Mononuclear cell (primary cell): ENCODE measurements around the gene KIF4A. TPM values are rescaled to one million over a fixed set of nuclear protein-coding genes. Genes with fewer than 3 reads are reported as not detected.
"Not testable (repeated sequence)": the region's sequence is repeated elsewhere in the genome, so short reads cannot be mapped to it uniquely, and the experiment has no call there.

Experiments
- H3K27me3 ChIP-seq: 2 replicates; pipeline ENCODE4 v1.6.0; 2011; ENCODE audit warnings: low read length, control low read depth; ENCODE audit not compliant: insufficient read depth
- H3K4me1 ChIP-seq: 2 replicates; pipeline ENCODE4 v1.5.1; 2011; ENCODE audit warnings: mild to moderate bottlenecking, low read length, control low read depth; ENCODE audit not compliant: insufficient read depth
- H3K4me3 ChIP-seq: 2 replicates; pipeline ENCODE4 v1.5.1; 2011; ENCODE audit warnings: mild to moderate bottlenecking, low read length, moderate library complexity
- H3K9me3 ChIP-seq: 2 replicates; pipeline ENCODE4 v1.5.1; 2011; ENCODE audit warnings: low read depth, mild to moderate bottlenecking, control low read depth, low read length
- total RNA-seq: library from RNA; depleted of rRNA; stranded (reverse); fragments of >200 nt; gene quantifications from one replicate; pipeline ENCODE4 v1.2.3, GENCODE V29; 2012

KIF4A gene
- total RNA-seq, 1 donor: 0.42 TPM

DNA sequence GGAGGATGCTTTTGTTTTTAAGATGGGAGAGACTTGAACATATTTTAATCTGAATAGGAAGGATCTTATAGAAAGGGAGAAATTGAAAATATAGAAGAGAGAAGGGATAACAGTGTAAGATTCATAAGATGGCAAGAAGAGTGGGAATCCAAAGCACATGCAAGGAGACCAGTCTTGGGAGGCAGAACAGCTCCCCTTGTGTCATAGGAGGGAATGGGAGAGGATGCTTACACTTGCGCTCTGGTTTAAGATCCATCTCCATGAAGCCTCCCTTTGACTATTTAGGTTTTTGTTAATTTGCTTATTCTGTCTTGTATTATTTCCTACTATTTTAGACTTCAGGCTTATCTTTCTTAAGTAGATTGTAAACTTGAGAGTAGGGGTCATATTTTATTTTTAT is 42.7 kb downstream of the KIF4A start:
- Histone ChIP-seq H3K27me3 (no peaks in the 10 kb centered on the region), H3K9me3 (no peaks in the 10 kb centered on the region), H3K4me1 (no peaks in the 10 kb centered on the region), H3K4me3 (no peak overlapping the region)

DNA sequence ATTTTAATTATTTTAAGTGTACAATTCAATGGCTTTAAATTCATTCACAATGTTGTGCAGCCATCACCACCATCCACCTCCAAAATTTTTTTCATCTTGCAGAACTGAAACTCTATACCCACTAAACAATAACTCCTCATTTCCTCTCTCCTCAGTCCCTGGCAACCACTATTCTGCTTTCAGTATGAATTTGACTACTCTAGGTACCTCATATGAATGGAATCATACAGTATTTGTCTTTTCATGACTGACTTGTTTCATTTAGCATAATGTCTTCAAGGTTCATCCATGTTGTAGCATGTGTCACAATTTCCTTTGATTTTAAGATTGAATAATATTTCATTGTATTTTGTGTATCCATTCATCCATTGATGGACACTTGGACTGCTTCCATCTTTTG is 46.9 kb downstream of the KIF4A start:
- no peaks in the 10 kb centered on the region for H3K9me3 ChIP-seq
- H3K4me3 ChIP-seq: no peak overlapping the region
- no peaks in the 10 kb centered on the region for H3K27me3 ChIP-seq
- no peaks in the 10 kb centered on the region for H3K4me1 ChIP-seq

DNA sequence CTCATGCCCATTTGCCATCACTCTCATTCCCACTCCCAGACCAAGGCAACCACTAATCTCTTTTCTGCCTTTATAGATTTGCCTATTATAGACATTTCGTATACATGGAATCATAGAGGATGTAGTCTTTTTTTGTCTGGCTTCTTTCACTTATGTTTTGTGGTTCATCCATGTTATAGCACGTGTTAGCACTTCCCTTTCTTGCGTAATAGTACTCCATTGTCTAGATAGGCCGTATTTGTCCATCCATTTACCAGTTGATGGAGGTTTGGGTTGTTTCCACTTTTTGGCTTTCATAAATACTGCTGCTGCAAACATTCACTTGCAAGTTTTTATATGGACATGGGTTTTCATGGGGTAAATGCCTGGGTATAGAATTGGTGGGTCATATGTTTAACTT is 48.4 kb downstream of the KIF4A start:
- no peaks in the 10 kb centered on the region for H3K27me3 ChIP-seq
- no peaks in the 10 kb centered on the region for H3K4me1 ChIP-seq
- H3K4me3 ChIP-seq: no peak overlapping the region
- H3K9me3 ChIP-seq: no peaks in the 10 kb centered on the region

DNA sequence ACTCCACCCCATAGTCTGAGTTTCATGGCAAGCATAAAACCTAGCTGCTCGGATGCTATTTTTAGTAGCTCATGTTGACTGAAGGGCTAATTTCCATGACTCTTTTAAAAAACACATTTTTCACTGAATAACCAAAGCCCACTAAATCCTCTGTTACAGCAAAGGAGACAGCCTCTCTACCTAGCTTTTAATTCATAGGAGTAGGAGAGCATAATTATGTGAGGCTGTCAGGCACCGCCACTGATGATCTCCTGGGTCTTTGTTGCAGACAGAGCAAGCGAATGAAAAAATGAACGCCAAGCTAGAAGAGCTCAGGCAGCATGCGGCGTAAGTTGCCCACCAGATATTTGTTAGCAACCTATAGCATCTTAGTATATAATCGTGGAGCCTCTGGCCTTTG is 53.5 kb downstream of the KIF4A start:
- Histone ChIP-seq H3K27me3 (no peaks in the 10 kb centered on the region), H3K4me3 (no peak overlapping the region)

DNA sequence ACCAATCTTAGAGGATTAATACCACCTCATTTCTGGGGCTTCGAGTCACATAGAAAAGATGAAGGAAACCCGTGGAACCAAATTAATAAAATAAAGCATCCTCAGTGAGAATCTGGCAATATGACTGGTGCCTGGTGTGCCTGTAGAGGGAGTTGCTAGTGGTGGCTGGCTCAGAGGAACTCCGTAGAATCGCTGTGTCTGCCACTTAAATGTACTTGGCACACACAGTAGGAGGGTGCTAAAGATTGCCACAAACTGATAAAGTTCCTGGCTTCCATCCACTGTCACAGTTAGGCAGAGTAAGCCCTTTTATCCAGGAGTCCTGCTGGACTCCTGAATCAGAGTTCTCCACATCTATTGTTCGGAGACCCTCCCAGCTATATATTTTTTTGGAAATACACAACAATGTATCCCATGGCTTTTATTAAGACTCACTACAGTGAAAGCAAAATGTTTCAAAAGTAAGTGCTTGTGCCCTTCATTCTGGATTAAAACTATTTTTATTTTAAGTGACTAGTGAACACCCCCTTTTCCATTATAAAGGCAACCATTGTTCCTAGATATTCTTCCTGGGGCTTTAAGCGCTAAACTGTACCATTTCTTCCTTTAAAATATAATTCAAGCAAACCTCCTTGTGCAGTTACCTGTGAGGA is 56.6 kb downstream of the KIF4A start:
- H3K4me3 ChIP-seq: no peak overlapping the region
- H3K4me1 ChIP-seq: no peaks in the 10 kb centered on the region
- H3K9me3 ChIP-seq: no peaks in the 10 kb centered on the region
- no peaks in the 10 kb centered on the region for H3K27me3 ChIP-seq

More for the DNA sequence above, 53.5 kb downstream of the KIF4A start:
- Histone ChIP-seq H3K4me1 (no peaks in the 10 kb centered on the region), H3K9me3 (no peaks in the 10 kb centered on the region)

DNA sequence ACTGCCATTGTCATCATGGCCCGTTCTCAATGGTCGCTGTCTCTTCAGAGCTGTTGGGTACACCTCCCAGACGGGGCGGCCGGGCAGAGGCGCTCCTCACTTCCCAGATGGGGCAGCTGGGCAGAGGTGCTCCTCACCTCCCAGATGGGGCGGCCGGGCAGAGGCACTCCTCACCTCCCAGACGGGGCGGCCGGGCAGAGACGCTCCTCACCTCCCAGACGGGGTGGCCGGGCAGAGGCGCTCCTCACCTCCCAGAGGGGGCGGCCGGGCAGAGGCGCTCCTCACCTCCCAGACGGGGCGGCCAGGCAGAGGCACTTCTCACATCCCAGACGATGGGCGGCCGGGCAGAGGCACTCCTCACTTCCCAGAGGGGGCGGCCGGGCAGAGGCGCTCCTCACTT is 58.9 kb downstream of the KIF4A start:
- H3K4me1 ChIP-seq, H3K9me3 ChIP-seq, H3K27me3 ChIP-seq, H3K4me3 ChIP-seq: not testable (repeated sequence)

DNA sequence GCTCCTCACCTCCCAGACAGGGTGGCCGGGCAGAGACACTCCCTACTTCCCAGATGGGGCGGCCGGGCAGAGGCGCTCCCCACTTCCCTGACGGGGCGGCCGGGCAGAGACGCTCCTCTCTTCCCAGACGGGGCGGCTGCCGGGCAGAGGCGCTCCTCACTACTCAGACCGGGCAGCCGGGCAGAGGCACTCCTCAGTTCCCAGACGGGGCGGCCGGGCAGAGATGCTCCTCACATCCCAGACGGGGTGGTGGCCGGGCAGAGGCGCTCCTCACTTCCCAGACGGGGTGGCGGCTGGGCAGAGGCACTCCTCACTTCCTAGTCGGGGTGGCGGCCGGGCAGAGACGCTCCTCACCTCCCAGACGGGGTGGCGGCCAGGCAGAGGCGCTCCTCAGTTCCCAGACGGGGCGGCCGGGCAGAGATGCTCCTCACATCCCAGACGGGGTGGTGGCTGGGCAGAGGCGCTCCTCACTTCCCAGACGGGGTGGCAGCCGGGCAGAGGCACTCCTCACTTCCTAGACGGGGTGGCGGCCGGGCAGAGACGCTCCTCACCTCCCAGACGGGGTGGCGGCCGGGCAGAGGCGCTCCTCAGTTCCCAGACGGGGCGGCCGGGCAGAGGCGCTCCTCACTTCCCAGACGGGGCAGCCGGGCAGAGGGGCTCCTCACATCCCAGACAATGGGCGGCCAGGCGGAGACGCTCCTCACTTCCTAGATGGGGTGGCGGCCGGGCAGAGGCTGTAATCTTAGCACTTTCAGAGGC is 59.6 kb downstream of the KIF4A start:
- H3K27me3 ChIP-seq, H3K4me3 ChIP-seq, H3K4me1 ChIP-seq, H3K9me3 ChIP-seq: not testable (repeated sequence)

DNA sequence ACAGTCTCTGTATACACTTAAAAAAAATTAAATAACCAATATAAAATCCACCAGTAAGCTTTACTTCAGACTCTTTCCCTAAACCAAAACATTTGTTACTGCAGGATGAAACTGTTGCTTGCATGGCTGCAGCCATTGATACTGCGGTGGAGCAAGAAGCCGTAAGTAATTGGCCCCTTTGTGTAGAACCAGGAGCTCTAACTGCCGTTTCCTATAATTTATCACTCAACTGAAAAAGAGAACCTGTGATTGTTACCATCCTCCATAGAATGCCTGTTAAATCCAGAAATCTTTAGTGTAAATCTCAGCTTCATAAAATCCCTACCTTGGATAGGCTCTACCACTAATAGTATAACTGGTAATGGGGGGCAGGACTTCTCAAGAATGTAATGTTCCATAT is 62.6 kb downstream of the KIF4A start:
- no peaks in the 10 kb centered on the region for H3K27me3 ChIP-seq
- H3K4me1 ChIP-seq: no peaks in the 10 kb centered on the region
- no peaks in the 10 kb centered on the region for H3K9me3 ChIP-seq
- no peak overlapping the region for H3K4me3 ChIP-seq

DNA sequence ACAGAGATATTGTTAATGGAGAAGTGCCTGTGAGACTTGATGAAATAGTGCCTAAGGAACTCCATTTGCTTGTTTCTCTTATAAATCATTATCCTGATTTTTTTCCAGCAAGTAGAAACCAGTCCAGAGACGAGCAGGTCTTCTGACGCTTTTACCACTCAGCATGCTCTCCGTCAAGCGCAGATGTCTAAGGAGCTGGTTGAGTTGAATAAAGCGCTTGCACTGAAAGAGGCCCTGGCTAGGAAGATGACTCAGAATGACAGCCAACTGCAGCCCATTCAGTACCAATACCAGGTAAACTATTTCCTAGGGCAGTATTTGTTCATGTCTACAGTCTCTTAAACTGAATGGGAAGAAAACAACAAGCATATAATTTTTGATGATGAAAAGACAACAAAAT is 63.6 kb downstream of the KIF4A start:
- H3K4me3 ChIP-seq: no peak overlapping the region
- no peaks in the 10 kb centered on the region for H3K27me3 ChIP-seq
- H3K9me3 ChIP-seq: no peaks in the 10 kb centered on the region
- H3K4me1 ChIP-seq: no peaks in the 10 kb centered on the region

DNA sequence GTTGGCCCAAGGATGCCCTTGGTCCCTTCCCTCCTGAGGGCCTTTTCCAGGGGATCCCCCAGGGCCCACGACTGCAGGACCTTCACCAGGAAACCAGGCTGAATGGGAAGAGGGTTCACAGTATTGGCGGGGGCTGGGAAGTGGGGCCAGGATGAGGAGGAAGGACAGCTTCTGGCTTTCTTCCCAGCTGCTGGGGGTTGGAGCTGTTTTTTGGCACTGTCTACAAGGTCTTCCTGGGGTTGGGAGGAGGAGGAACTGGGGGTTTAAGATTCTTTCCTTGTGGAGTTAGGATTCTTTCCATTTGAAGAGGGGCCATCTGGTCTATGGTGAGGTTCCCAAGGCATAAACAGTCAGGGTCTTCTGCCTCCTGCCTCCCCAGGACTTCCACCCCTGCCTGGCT is 64.8 kb downstream of the KIF4A start:
- Histone ChIP-seq H3K27me3 (no peaks in the 10 kb centered on the region), H3K4me3 (no peak overlapping the region), H3K9me3 (no peaks in the 10 kb centered on the region), H3K4me1 (no peaks in the 10 kb centered on the region)

DNA sequence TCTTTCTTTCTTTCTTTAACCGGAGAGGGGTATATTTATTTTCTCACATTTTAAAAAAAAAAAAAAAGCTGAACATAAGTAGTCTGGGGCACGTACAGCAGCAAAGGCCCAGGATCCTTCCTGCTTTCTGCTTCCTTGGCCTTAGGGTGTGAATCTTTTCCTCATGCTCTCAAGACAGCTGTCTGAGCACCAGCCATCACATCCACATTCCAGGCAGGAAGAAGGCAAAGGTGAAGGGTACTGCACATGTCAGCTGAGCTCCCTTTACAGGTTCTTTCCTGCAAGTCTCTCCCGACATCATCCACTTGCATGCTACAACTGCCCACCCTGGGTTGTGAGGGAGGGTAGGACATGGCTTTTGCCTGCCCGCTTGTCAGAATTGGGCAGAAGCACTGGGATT is 69.6 kb downstream of the KIF4A start:
- no peaks in the 10 kb centered on the region for H3K4me1 ChIP-seq
- no peak overlapping the region for H3K4me3 ChIP-seq

DNA sequence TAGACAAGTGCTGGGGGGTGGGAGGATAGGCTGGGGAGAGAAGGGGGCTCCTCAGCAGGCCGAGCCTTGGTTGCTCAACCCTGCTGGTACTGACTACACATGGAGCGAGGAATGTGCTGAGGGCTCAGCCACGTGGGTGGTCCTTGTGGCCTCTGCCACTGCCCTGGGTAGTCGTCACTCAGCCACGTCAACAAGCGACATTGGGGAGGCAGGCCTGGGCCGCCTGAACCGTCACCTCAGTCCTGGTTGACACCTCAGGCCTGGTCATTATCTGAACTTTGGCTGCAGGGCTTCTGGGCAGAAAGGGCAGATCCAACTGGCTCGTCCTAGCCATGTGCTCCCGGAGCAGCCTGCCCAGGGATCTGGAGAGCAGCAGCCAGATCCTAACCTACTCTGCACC is 70.5 kb downstream of the KIF4A start:
- Histone ChIP-seq H3K4me1 (no peaks in the 10 kb centered on the region), H3K27me3 (no peaks in the 10 kb centered on the region)

More for the DNA sequence above, 69.6 kb downstream of the KIF4A start:
- Histone ChIP-seq H3K9me3 (no peaks in the 10 kb centered on the region), H3K27me3 (no peaks in the 10 kb centered on the region)

DNA sequence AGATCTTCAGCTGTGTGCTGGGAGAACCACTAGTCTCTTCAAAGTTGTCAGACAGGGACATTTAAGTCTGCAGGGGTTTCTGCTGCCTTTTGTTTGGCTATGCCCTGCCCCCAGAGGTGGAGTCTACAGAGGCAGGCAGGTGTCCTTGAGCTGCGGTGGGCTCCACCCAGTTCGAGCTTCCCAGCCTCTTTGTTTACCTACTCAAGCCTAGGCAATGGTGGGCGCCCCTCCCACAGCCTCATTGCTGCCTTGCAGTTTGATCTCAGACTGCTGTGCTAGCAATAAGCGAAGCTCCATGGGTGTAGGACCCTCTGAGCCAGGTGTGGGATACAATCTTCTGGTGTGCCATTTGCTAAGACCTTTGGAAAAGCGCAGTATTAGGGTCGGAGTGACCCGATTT is 78.8 kb downstream of the KIF4A start:
- not testable (repeated sequence) for H3K27me3 ChIP-seq

More for the DNA sequence above, 70.5 kb downstream of the KIF4A start:
- H3K4me3 ChIP-seq: no peak overlapping the region
- H3K9me3 ChIP-seq: no peaks in the 10 kb centered on the region

DNA sequence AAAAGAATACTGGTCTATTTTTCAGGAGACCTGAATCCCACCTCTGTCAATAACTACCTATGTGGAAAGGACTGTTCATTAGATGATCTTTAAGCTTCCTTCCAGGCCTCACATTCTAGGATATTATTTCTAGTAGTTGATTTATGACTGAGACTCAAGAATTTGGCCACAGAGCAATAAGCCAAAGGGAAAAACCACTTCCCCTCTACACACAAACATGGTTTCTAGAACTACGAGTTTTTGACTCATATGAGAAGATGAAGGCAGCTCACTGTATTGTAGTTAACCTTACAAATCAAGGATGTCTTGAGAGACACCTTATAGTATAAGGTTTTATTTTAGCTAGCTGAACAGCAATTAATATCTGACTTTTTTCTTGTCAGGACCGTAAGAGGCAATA is 96.3 kb downstream of the KIF4A start:
- Histone ChIP-seq H3K9me3 (no peaks in the 10 kb centered on the region), H3K27me3 (no peaks in the 10 kb centered on the region), H3K4me3 (no peak overlapping the region), H3K4me1 (no peaks in the 10 kb centered on the region)

More for the DNA sequence above, 78.8 kb downstream of the KIF4A start:
- not testable (repeated sequence) for H3K9me3 ChIP-seq, H3K4me3 ChIP-seq, H3K4me1 ChIP-seq

DNA sequence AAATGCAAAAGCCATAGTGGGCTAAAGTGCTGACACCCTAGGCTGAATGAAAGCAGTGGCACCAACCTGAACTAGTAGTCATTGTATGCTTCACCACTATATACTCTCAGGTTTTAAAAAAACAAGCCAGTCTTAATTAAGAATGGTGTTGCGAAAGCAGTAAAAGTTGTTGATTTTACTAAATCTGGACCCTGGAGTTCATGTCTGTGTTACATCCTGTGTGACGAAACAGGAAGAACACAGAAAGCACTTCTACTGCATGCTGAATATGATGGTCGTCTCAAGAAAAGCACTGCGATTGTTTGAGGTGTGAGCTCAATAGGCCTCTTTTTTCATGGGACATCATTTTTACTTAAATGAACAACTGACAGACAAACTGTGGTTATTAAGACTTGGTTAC is 109.0 kb downstream of the KIF4A start:
- Histone ChIP-seq H3K4me1 (peaks cover 6% of the 10 kb centered on the region), H3K4me3 (no peak overlapping the region), H3K9me3 (no peaks in the 10 kb centered on the region), H3K27me3 (no peaks in the 10 kb centered on the region)

DNA sequence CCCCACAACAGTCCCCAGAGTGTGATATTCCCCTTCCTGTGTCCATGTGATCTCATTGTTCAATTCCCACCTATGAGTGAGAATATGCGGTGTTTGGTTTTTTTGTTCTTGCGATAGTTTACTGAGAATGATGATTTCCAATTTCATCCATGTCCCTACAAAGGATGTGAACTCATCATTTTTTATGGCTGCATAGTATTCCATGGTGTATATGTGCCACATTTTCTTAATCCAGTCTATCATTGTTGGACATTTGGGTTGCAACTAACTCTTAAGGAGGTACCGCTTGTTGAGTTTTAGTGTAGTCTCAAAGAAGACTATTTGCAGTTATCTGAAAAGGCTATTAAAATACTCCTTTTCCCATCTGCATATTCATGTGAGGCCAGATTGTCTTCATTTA is 110.3 kb downstream of the KIF4A start:
- H3K27me3 ChIP-seq, H3K4me3 ChIP-seq, H3K9me3 ChIP-seq, H3K4me1 ChIP-seq: not testable (repeated sequence)
